ENCODE results near the gene SULT6B1.
"Not testable (repeated sequence)": the region's sequence is repeated elsewhere in the genome, so short reads cannot be mapped to it uniquely, and the experiment has no call there.

SULT6B1 gene

DNA sequence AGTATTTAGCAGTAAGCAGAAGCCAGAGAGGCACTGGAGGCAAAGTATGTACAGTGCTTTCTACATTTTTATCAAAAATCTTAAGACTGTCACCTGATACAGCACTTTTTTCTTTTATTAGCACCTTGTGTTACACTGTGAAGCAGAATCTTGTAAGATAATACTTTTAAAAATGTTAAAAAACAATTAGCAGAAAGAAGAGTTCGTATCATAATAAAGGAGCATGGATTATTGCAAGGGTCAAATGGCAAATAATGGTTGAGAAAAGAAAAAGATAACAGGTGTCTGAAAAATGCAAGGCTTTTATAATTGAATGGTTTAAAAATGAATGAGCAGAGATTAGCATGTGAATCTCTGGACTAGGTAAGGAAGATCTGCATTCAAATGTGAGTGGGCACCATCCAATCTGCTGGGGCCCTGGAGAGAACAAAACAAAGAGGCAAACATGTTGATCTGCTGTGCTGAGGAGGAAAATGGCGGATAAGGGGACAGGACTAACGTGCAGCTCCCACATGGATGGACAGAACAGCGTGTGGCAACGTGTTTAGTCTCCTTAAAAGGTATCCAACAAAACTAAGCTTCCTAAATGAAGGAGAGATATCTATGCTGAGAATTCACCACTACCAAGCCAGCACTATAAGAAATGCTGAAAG, 17.3 kb upstream of the SULT6B1 start:
- TF ChIP-seq, protein P1, sequence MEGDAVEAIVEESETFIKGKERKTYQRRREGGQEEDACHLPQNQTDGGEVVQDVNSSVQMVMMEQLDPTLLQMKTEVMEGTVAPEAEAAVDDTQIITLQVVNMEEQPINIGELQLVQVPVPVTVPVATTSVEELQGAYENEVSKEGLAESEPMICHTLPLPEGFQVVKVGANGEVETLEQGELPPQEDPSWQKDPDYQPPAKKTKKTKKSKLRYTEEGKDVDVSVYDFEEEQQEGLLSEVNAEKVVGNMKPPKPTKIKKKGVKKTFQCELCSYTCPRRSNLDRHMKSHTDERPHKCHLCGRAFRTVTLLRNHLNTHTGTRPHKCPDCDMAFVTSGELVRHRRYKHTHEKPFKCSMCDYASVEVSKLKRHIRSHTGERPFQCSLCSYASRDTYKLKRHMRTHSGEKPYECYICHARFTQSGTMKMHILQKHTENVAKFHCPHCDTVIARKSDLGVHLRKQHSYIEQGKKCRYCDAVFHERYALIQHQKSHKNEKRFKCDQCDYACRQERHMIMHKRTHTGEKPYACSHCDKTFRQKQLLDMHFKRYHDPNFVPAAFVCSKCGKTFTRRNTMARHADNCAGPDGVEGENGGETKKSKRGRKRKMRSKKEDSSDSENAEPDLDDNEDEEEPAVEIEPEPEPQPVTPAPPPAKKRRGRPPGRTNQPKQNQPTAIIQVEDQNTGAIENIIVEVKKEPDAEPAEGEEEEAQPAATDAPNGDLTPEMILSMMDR (IDR thresholded peaks at IDR 0.05; ENCODE audit: low read depth, low read length) = no peak
- in situ Hi-C loops (cut with HindIII; ENCODE audit: low sequenced_read_pairs) = no loop called here
- DNase-seq (ENCODE audit: low read depth, low spot score) = no peak

DNA sequence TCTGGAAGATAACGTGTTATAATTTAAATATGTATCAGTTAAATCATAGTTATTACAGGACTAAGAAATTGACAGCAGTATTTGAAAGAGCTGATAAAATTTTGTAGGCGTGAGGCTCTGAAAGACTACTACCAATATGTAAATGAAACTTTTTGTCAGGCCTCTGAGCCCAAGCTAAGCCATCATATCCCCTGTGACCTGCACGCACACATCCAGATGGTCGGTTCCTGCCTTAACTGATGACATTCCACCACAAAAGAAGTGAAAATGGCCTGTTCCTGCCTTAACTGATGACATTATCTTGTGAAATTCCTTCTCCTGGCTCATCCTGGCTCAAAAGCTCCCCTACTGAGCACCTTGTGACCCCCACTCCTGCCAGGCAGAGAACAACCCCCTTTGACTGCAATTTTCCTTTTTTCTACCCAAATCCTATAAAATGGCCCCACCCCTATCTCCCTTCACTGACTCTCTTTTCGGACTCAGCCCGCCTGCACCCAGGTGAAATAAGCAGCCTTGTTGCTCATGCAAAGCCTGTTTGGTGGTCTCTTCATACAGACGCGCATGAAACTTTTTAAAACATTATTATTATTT, 16.7 kb upstream of the SULT6B1 start:
- DNase-seq (ENCODE audit: low read depth, low spot score); H3K4me3 ChIP-seq (ENCODE audit: low read depth, low read length); in situ Hi-C loops (cut with HindIII; ENCODE audit: low sequenced_read_pairs): not testable (repeated sequence)

More for the DNA sequence above, 17.3 kb upstream of the SULT6B1 start:
- H3K4me3 ChIP-seq (ENCODE audit: low read depth, low read length) = no peak overlapping the region

- in situ Hi-C loops (cut with HindIII; ENCODE audit: low sequenced_read_pairs) = no loop called here
- TF ChIP-seq, protein P1 (IDR thresholded peaks at IDR 0.05; ENCODE audit: low read depth, low read length) = no peak
- no peak overlapping the region for H3K4me3 ChIP-seq (ENCODE audit: low read depth, low read length)
- DNase-seq (ENCODE audit: low read depth, low spot score) = no peak
These were observed 15.2 kb upstream of the SULT6B1 start for GRCh38 chr2:37203708-37204107.

- DNase-seq (ENCODE audit: low read depth, low spot score) = peak; percentile 24
- TF ChIP-seq, protein P1 (IDR thresholded peaks at IDR 0.05; ENCODE audit: low read depth, low read length) = no peak
- no peak overlapping the region for H3K4me3 ChIP-seq (ENCODE audit: low read depth, low read length)
- in situ Hi-C loops (cut with HindIII; ENCODE audit: low sequenced_read_pairs) = no loop called here
These were observed 13.3 kb upstream of the SULT6B1 start for GRCh38 chr2:37201766-37202165.

DNA sequence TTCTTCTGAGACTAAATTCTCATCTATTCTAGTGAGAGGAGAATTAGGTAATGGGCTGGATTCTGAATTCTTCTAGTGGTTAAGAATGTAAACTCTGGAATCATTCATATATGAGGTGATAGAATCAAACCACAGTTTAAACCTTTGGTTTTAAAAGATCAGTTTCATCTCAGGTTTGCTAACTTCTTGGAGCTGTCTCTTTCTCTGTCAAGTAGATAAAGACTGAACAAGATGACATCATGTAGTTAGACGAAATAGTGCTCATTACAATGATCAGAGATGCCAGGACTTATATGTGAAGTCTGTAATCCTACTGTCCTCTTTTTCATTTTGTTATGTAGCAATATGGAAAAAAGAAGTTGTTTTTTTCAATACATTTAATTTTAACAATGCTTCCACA, 12.7 kb upstream of the SULT6B1 start:
- DNase-seq (ENCODE audit: low read depth, low spot score) = no peak
- in situ Hi-C loops (cut with HindIII; ENCODE audit: low sequenced_read_pairs) = no loop called here
- H3K4me3 ChIP-seq (ENCODE audit: low read depth, low read length) = no peak overlapping the region
- TF ChIP-seq, protein P1 (IDR thresholded peaks at IDR 0.05; ENCODE audit: low read depth, low read length) = no peak

- in situ Hi-C loops (cut with HindIII; ENCODE audit: low sequenced_read_pairs) = no loop called here
- H3K4me3 ChIP-seq (ENCODE audit: low read depth, low read length) = no peak overlapping the region
- TF ChIP-seq, protein P1 (IDR thresholded peaks at IDR 0.05; ENCODE audit: low read depth, low read length) = no peak
- no peak for DNase-seq (ENCODE audit: low read depth, low spot score)
These were observed 10.2 kb upstream of the SULT6B1 start for GRCh38 chr2:37198681-37199065.

All from astrocyte of the spinal cord (primary cell).